ENCODE results near the gene CARS2.

Gene CARS2

GRCh38 chr13:110712849-110713641 lies 7.1 kb upstream of the CARS2 start:
- H3K4me1 ChIP-seq (ENCODE audit: insufficient read depth, low read length): peaks cover 34% of the 10 kb centered on the region
- H3K36me3 ChIP-seq (ENCODE audit: insufficient read depth, low read length): peaks cover 6% of the 10 kb centered on the region; the same call in 1 of the 2 replicates
- H3K27me3 ChIP-seq (ENCODE audit: insufficient read depth, low read length, poor library complexity): no peaks in the 10 kb centered on the region
- H3K4me2 ChIP-seq (ENCODE audit: insufficient read depth, low read length): peak overlapping the region; percentile 86
- H3K9ac ChIP-seq (ENCODE audit: low read depth, low read length): peak overlapping the region; percentile 97
- peak overlapping the region; percentile 65 for H2AFZ ChIP-seq (ENCODE audit: low read depth, low read length)
- TF ChIP-seq CTCF (IDR thresholded peaks at IDR 0.05; ENCODE audit: borderline replicate concordance, extremely low read depth, low read length, poor library complexity, severe bottlenecking): no peak
- no peak for TF ChIP-seq EZH2 (IDR thresholded peaks at IDR 0.05; ENCODE audit: borderline replicate concordance, low read depth, low read length, severe bottlenecking)
- no peaks in the 10 kb centered on the region for H3K9me3 ChIP-seq (ENCODE audit: insufficient read depth, low read length, severe bottlenecking)
- peak overlapping the region; percentile 97 for H3K27ac ChIP-seq (ENCODE audit: low read length)
- H4K20me1 ChIP-seq (ENCODE audit: insufficient read depth, low read length): peaks cover 29% of the 10 kb centered on the region
- peak; percentile 63 for ATAC-seq (ENCODE audit: insufficient read depth, low read depth)
- peaks cover 53% of the 10 kb centered on the region for H3K79me2 ChIP-seq (ENCODE audit: insufficient read depth, low read length)
- H3K4me3 ChIP-seq (ENCODE audit: low read depth in 1 of 2, low read length in 2 of 2): peak overlapping the region; percentile 97 to 98
- DNase-seq: peak; percentile 99

GRCh38 chr13:110712081-110712848 lies 6.3 kb upstream of the CARS2 start:
- peak overlapping the region; percentile 86 for H3K4me2 ChIP-seq (ENCODE audit: insufficient read depth, low read length)
- peak overlapping the region; percentile 92 to 98 for H3K4me3 ChIP-seq (ENCODE audit: low read depth in 1 of 2, low read length in 2 of 2)
- H4K20me1 ChIP-seq (ENCODE audit: insufficient read depth, low read length): peaks cover 21% of the 10 kb centered on the region
- H3K4me1 ChIP-seq (ENCODE audit: insufficient read depth, low read length): peaks cover 26% of the 10 kb centered on the region
- H3K79me2 ChIP-seq (ENCODE audit: insufficient read depth, low read length): peaks cover 45% of the 10 kb centered on the region
- ATAC-seq (ENCODE audit: insufficient read depth, low read depth): peak; percentile 25
- no peak for TF ChIP-seq EZH2 (IDR thresholded peaks at IDR 0.05; ENCODE audit: borderline replicate concordance, low read depth, low read length, severe bottlenecking)
- H3K27ac ChIP-seq (ENCODE audit: low read length): peak overlapping the region; percentile 97
- H3K36me3 ChIP-seq (ENCODE audit: insufficient read depth, low read length): peaks cover 6% of the 10 kb centered on the region; the same call in 1 of the 2 replicates
- peak; percentile 88 for DNase-seq
- H3K9me3 ChIP-seq (ENCODE audit: insufficient read depth, low read length, severe bottlenecking): no peaks in the 10 kb centered on the region
- H2AFZ ChIP-seq (ENCODE audit: low read depth, low read length): peak overlapping the region; percentile 84
- H3K27me3 ChIP-seq (ENCODE audit: insufficient read depth, low read length, poor library complexity): no peaks in the 10 kb centered on the region
- peak overlapping the region; percentile 97 for H3K9ac ChIP-seq (ENCODE audit: low read depth, low read length)

GRCh38 chr13:110706570-110707372 lies 855 bp upstream of the CARS2 start:
- Histone ChIP-seq H3K4me3 (ENCODE audit: low read depth in 1 of 2, low read length in 2 of 2) (peak overlapping the region; percentile 16 to 76; a peak in 3 of 4 replicates), H3K27ac (ENCODE audit: low read length) (peak overlapping the region; percentile 81), H4K20me1 (ENCODE audit: insufficient read depth, low read length) (peaks cover 10% of the 10 kb centered on the region; the same call in 1 of the 2 replicates), H3K36me3 (ENCODE audit: insufficient read depth, low read length) (peaks cover 16% of the 10 kb centered on the region), H3K4me1 (ENCODE audit: insufficient read depth, low read length) (peaks cover 41% of the 10 kb centered on the region), H3K4me2 (ENCODE audit: insufficient read depth, low read length) (peak overlapping the region; percentile 97), H3K9ac (ENCODE audit: low read depth, low read length) (peak overlapping the region; percentile 85), H3K9me3 (ENCODE audit: insufficient read depth, low read length, severe bottlenecking) (no peaks in the 10 kb centered on the region), H2AFZ (ENCODE audit: low read depth, low read length) (peak overlapping the region; percentile 87), H3K79me2 (ENCODE audit: insufficient read depth, low read length) (peaks cover 45% of the 10 kb centered on the region), H3K27me3 (ENCODE audit: insufficient read depth, low read length, poor library complexity) (no peaks in the 10 kb centered on the region)
- ATAC-seq (ENCODE audit: insufficient read depth, low read depth) (no peak), DNase-seq (no peak)
- TF ChIP-seq EZH2 (IDR thresholded peaks at IDR 0.05; ENCODE audit: borderline replicate concordance, low read depth, low read length, severe bottlenecking): no peak
- TF ChIP-seq CTCF (IDR thresholded peaks at IDR 0.05; ENCODE audit: borderline replicate concordance, extremely low read depth, low read length, poor library complexity, severe bottlenecking): no peak

Measured in DND-41 (cell line).